GM10266 (cell line): ENCODE data around the gene IL17RB.

Experiments
- DNase-seq: peaks from one replicate; pipeline ENCODE4 v3.0.0; 2012; ENCODE audit errors: extremely low spot score
- CTCF ChIP-seq: IDR thresholded peaks from 2 replicates; pipeline ENCODE4 v1.5.1; 2012; ENCODE audit warnings: mild to moderate bottlenecking, low read depth; ENCODE audit not compliant: control insufficient read depth, insufficient read depth; ENCODE audit errors: missing control alignments

The IL17RB gene

GRCh38 chr3:53842436-53843194, 3.8 kb upstream of the IL17RB start:
- TF ChIP-seq CTCF = no peak
- no peak for DNase-seq

GRCh38 chr3:53843195-53844177, 2.9 kb upstream of the IL17RB start:
- DNase-seq = peak; percentile 52
- no peak for TF ChIP-seq CTCF

GRCh38 chr3:53844262-53845102, 1.9 kb upstream of the IL17RB start:
- no peak for DNase-seq
- no peak for TF ChIP-seq CTCF

- TF ChIP-seq CTCF = peak; percentile 5
- DNase-seq = peak; percentile 67
These were observed 1.1 kb upstream of the IL17RB start for GRCh38 chr3:53845103-53845880.

GRCh38 chr3:53845881-53846133, 561 bp upstream of the IL17RB start:
- no peak for DNase-seq
- no peak for TF ChIP-seq CTCF

GRCh38 chr3:53846851-53847155, 435 bp downstream of the IL17RB start:
- DNase-seq = no peak
- TF ChIP-seq CTCF = no peak
